ENCODE results near the gene PTPN18.

DNA sequence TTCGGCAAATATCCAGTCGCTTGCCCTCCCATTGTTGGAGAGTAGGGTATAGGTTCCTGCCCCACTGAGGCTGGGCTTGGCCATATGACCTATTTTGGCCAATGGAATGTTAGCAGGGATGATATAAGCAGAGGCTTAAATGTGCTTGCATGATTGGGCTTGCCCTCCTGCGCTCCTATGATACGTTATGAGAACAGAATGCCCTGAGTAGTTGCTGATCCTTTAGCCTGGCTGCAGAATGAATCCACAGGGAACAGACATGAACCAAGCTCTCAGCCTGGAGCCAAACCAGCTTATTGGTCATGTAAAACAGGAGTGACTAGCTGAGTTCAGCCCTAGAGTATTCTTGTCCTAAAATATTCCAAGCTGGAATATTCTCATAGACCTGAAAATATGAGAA is 48.0 kb upstream of the PTPN18 start:
- TF ChIP-seq, protein P1, sequence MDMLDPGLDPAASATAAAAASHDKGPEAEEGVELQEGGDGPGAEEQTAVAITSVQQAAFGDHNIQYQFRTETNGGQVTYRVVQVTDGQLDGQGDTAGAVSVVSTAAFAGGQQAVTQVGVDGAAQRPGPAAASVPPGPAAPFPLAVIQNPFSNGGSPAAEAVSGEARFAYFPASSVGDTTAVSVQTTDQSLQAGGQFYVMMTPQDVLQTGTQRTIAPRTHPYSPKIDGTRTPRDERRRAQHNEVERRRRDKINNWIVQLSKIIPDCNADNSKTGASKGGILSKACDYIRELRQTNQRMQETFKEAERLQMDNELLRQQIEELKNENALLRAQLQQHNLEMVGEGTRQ (IDR thresholded peaks at IDR 0.05), result no peak
- TF ChIP-seq EP300 (IDR thresholded peaks at IDR 0.05), result no peak
- TF ChIP-seq, protein P2, sequence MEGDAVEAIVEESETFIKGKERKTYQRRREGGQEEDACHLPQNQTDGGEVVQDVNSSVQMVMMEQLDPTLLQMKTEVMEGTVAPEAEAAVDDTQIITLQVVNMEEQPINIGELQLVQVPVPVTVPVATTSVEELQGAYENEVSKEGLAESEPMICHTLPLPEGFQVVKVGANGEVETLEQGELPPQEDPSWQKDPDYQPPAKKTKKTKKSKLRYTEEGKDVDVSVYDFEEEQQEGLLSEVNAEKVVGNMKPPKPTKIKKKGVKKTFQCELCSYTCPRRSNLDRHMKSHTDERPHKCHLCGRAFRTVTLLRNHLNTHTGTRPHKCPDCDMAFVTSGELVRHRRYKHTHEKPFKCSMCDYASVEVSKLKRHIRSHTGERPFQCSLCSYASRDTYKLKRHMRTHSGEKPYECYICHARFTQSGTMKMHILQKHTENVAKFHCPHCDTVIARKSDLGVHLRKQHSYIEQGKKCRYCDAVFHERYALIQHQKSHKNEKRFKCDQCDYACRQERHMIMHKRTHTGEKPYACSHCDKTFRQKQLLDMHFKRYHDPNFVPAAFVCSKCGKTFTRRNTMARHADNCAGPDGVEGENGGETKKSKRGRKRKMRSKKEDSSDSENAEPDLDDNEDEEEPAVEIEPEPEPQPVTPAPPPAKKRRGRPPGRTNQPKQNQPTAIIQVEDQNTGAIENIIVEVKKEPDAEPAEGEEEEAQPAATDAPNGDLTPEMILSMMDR (IDR thresholded peaks at IDR 0.05), result no peak
- TF ChIP-seq POLR2A (IDR thresholded peaks at IDR 0.05; ENCODE audit: low read length), result no peak
- no peak for TF ChIP-seq CHD2 (IDR thresholded peaks at IDR 0.05; ENCODE audit: low read length, partially characterized antibody)
- no peak for TF ChIP-seq RNF2 (IDR thresholded peaks at IDR 0.05; ENCODE audit: borderline replicate concordance, low read depth)
- no peak for TF ChIP-seq BHLHE40 (IDR thresholded peaks at IDR 0.05; ENCODE audit: low read depth, low read length)
- TF ChIP-seq CHD4 (IDR thresholded peaks at IDR 0.05; ENCODE audit: borderline replicate concordance), result no peak
- TF ChIP-seq RAD21 (conservative IDR thresholded peaks at IDR 0.05 in 1 of 2, IDR thresholded peaks at IDR 0.05 in 1 of 2), result no peak
- no peak for TF ChIP-seq PHF8 (IDR thresholded peaks at IDR 0.05; ENCODE audit: borderline replicate concordance, low read depth)
- TF ChIP-seq SREBF2 (IDR thresholded peaks at IDR 0.05), result no peak
- TF ChIP-seq ESRRA (IDR thresholded peaks at IDR 0.05; ENCODE audit: borderline replicate concordance, low read length), result no peak
- no peak for TF ChIP-seq MAX (IDR thresholded peaks at IDR 0.05)
- TF ChIP-seq, protein P3, sequence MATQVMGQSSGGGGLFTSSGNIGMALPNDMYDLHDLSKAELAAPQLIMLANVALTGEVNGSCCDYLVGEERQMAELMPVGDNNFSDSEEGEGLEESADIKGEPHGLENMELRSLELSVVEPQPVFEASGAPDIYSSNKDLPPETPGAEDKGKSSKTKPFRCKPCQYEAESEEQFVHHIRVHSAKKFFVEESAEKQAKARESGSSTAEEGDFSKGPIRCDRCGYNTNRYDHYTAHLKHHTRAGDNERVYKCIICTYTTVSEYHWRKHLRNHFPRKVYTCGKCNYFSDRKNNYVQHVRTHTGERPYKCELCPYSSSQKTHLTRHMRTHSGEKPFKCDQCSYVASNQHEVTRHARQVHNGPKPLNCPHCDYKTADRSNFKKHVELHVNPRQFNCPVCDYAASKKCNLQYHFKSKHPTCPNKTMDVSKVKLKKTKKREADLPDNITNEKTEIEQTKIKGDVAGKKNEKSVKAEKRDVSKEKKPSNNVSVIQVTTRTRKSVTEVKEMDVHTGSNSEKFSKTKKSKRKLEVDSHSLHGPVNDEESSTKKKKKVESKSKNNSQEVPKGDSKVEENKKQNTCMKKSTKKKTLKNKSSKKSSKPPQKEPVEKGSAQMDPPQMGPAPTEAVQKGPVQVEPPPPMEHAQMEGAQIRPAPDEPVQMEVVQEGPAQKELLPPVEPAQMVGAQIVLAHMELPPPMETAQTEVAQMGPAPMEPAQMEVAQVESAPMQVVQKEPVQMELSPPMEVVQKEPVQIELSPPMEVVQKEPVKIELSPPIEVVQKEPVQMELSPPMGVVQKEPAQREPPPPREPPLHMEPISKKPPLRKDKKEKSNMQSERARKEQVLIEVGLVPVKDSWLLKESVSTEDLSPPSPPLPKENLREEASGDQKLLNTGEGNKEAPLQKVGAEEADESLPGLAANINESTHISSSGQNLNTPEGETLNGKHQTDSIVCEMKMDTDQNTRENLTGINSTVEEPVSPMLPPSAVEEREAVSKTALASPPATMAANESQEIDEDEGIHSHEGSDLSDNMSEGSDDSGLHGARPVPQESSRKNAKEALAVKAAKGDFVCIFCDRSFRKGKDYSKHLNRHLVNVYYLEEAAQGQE (IDR thresholded peaks at IDR 0.05), result no peak

All from A549 (cell line).